NCI-H1436 (cell line): ENCODE results near the gene ZNF597.
A peak's percentile ranks its signal among the peaks of the same experiment; 100 is the strongest.

Experiments used
- DNase-seq: peaks from one replicate; lab custom pipeline; 2025; lab: John Stamatoyannopoulos, UW

Gene ZNF597, protein sequence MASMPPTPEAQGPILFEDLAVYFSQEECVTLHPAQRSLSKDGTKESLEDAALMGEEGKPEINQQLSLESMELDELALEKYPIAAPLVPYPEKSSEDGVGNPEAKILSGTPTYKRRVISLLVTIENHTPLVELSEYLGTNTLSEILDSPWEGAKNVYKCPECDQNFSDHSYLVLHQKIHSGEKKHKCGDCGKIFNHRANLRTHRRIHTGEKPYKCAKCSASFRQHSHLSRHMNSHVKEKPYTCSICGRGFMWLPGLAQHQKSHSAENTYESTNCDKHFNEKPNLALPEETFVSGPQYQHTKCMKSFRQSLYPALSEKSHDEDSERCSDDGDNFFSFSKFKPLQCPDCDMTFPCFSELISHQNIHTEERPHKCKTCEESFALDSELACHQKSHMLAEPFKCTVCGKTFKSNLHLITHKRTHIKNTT

DNA sequence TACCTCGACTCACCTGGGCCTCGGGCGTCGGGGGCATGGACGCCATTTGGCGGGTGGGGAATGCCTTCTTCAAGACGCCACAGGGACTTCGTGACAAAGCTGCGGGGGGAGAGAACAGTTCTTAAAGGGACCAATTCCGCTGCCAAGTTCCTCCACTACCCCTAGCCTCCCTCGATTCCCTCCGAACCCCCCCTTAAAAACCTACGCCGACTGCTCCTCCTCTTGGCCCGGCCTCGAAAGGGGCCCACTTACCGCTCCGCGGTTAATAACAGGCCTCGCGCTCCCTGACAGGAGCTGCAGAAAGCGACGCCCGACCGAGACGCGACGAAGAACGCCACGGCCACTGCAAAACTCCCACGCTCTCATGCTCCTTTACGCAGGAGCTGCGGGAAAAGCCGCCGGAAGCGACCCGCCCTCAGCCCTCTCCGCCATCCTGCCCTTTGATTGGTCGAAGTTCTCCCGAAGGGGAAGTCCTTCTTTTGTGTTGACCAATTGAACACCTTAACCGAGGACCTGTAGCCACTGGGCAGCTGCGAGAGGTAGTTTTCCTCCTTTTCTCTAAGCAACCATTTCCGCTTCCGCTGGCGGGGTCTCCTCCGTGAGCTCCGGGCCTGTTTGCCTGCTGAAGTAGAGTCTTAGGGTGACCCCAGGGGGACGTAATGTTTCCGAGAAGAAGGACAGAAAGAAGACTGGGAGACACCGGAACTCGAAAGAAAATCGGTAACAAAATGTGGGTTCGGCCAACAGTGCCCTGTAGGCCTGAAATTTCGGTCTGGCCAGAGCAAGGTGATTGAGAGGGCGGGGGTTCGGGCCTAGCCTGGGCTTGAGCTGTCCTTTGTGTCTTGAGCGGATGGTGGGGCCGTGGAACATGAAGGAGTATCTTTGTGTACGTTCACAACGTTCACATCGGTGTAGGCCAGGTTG lies at the start of gene ZNF597, which contains the start of gene NAA60:
ZNF597 (minus strand) TSS at position 397 of the 924 bp plus-strand sequence; CDS start at position 46, 351 bp downstream.
NAA60 (plus strand) TSS at position 573 of the 924 bp plus-strand sequence. CDS start 32,548 bp downstream, outside the sequence.
- peak; percentile 87 for DNase-seq

DNA sequence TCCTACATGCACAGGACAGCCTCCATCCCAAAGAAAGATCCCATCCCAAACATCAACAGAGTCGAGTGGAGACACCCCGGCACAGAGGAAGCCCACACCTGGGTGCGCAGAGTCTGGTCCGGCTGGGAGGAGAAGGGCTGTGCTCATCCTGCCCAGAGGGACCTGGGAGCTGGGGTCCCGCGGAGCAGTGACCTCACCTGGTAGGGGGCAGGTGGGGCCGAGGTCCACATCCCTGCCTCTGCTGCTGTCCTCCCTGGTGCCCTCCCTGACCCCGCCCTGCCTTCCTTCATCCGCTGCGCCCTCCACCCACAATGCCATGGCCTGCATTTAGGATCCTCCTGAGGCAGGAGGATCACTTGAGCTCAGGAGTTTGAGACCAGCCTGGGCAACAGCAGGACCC lies 49.1 kb upstream of the ZNF597 start:
- no peak for DNase-seq

DNA sequence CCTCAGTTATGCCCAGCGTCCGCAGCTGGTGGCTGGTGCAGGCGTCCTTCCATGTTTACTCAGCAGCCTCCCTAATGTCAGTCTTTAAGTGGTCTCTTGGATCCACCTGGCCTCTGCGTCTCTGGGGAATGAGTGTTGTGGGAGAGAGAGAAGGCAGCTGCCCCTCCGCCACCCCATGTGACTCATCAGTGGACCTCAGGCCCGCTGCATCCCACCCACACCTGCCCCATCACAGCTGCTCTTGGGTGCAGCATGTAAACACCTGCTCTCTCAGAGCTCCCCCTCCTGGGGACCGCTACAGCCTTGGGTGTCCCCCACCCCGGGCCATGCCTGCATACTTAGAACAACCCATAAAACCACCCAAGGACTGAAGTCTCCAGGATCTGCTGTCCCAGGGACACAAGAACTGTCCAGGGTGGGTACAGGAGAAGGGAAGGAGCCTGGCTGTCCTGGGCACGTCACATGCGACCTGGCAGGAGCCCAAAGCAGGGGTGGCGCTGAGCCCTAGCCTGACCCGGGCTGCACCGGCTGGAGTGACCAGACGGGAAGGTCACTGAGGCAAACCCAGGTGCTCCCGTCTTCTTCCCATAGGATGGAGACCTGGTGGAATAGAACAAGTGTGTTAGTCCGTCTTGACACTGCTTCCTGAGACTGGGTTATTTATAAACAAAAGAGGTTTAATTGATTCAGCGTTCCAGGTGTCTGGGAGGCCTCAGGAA lies 47.8 kb upstream of the ZNF597 start:
- peak; percentile 54 for DNase-seq

DNA sequence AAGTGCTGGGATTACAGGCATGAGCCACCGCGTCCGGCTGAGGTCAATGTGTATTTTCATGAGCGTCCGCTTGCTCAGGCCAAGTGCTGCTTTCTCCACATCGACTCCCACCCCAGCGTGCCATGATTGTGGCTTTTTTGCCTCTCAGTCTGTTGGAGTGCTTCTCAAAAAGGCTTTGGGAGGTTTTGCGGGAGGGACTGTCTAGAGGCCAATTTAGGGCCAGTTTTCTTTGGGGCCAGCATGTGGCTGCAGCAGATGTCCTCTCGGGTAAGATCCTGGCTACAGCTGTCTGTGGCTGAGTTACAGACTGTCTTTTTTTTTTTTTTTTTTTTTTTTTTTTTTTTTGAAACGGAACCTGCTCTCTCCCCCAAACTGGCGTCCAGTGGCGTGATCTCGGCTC lies 45.5 kb upstream of the ZNF597 start:
- no peak for DNase-seq

DNA sequence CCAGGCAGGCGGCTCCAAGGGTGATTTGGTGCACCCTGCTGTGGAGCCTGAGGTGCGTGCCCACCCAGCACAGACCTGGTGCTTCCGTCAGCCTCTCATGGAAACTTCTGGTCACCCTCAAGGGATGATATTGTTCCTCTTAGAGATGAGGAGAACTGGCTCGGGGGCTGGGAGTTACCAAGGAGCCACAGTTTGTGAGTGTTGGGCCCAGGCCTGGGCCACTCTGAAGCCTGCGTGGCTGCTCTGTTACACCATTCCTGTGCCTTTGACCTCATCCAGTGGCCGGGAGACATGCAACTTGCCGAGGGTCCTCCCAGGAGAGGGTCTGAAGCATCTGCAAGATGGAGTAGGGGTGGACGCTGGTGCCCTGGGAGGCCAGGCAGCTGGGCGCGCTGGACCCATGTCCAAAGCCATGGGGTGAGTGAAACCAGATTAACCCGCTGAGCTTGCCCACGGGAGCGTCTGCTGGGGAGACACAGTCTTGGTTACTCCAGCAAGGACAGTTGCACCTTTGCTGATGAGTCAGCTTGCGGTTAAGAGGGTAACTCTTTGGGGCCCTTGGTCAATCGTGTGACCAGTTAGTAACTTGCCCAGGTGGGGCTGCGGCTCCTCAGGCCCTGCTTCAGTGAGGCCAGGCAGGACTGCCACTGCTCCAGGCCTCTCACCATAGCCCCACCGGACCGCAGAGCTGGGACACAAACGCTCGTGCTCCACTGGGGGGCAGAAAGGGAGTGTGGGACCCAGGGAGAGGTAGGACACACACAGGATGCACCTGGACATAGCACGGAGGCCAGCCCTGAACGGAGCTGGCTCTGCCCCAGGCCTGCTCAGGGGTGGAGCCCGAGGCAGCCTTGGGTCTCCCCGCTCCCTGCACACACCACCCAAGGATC lies 44.5 kb upstream of the ZNF597 start:
- no peak for DNase-seq

DNA sequence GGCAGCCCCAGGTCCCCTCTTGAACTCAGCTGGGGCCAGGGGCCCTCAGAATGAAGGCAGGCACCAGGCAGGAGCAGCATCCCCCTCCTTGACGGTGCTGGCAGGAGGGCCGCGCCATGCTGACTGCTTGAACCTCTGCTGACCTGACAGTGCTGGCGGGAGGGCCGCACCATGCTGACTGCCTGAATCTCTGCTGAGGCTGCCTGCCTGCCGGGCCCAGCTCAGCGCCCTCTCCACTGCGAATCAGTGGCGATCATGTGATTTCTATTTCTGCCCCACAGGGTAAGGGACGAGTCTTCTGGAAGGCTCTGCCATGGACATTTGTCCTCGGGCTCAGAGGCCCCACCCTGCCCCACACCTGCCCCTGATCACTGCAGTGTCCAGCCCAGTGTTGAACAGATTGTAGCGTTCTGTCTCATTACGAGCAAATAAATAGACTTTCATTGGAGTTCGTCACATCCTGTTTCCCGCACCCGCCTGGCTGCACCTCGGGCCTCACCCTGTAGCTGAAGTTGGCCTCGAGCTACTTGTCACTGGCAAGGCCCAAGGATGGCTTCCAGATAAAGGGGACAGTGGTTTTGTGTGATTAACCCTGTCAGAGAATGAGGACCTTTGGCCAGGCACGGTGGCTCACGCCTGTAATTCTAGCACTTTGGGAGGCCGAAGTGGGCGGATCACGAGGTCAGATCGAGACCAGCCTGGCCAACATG lies 43.4 kb upstream of the ZNF597 start:
- no peak for DNase-seq

DNA sequence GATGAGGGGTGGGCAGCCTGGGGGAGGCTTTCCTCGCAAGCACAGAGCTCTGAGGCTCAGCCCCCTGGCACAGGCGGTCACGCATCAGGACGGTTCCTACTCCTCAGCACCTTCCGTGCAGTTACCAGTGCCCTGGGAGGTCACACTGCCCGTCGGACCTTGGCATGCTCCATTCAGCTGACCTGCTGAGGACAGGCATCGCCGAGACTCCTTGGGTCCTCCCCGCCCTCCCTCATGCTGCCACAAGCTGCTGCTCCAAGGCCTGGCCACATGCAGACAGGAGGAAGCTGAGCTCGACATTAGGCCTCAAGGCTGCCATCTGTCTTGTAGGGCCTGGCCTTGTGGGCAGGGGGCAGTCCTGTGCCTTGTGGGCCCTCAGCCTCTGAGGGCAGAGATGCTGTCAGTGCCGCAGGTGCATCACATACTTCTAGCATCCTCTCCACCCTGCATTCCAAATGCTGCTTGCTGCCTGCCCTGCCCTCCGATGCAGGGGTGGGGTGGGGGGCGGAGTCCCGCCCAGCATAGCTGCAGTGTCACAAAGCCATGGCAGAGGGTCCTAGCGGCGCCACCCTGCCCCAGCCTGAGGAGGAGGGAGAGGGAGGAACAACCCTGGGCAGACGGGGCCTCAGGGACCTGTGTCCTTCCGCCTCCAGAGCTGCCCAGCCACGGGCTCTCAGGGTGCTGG lies 42.7 kb upstream of the ZNF597 start:
- no peak for DNase-seq

DNA sequence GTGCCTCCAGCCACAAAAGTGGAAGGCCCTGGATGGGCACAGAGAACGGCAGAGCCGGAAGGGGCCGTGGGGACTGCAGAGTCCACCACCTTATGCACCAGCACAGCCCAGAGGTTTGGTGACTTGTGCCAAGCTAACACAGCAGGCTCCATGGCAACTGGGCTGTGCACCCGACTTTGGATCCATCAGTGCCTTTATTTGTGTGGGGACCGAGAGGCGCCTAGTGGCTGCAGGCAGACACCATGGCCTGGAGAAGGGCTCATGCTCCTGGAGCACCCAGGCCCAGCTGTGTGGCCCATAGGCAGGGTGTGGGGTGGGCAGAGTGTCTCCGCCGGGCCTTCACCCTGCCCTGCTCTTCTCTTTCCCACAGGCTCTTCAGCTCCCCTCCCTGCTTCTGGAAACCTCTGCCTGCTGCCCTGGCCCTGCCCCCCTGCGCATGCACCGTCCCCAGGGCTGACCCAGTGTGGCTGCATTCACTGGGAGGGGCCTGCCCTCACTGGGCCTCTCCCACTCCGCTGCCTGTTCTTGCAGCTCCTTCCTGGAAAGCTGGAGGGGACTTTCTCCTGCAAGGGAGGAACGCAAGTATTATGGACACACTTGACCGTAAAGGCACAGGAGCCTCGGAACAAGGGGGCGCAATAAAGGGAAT lies 41.9 kb upstream of the ZNF597 start:
- no peak for DNase-seq

DNA sequence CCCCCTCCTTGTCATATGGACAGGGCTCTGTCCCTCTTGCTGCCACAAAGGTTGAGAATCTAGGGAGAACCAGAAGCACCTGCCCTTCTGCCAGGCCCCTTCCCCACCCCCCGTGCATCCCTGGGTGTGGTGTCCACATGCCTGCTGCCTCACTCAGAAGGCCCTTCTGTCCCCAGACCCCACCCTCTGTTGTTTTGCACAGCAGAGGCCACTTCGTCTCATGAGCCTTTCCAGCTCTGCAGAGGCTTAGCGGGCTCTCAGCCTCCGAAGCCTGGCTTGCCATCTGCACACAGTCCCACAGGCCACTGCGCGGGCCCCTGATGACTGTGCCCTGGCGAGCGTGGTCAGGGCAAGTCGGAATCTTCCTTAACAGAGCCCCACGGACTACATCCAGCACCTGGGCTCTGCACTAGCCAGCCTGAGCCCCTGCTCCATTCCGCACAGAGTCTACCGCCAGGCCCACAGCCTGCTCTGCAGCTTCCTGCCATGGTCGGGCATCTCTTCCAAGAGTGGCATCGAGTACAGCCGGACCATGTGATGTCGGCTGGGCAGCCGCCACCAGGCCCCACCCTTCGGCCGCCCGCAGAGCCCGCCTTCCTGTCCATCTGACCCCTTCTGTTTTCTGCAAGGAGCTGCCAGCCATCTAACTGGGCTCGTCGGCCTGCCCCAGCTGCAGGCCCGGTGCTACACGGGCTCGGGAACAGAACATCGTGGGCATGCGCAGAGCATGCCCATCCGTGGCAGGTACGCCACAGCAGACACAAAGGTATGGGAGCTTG lies 41.2 kb upstream of the ZNF597 start:
- DNase-seq = no peak

DNA sequence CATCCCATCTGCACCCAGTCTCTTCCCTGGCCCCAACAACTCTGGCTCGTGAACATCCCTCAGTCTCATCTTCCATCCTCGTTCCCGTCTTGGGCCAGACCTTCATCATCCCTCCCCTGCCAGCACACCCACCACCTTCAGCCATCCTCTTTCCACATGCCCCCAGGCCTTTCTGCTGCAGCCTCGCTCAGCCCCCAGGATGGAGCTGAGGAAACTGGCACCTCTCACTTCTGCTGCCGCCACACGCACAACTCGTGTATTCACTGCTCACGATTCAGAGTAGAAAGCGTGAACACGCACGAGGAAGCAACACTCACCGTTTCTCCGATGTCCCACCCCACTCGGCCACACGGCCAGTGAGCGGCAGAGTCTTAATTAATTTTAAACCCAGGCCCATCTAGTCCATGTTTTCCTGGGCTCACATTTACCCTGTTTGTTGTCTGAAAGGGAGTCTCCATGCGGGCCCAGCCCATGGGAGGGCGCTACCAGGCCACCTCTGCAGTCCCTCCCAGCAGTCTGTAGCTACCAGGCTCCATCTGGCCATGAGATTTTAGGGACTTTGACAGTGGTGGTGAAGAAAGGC lies 39.4 kb upstream of the ZNF597 start:
- DNase-seq = no peak

DNA sequence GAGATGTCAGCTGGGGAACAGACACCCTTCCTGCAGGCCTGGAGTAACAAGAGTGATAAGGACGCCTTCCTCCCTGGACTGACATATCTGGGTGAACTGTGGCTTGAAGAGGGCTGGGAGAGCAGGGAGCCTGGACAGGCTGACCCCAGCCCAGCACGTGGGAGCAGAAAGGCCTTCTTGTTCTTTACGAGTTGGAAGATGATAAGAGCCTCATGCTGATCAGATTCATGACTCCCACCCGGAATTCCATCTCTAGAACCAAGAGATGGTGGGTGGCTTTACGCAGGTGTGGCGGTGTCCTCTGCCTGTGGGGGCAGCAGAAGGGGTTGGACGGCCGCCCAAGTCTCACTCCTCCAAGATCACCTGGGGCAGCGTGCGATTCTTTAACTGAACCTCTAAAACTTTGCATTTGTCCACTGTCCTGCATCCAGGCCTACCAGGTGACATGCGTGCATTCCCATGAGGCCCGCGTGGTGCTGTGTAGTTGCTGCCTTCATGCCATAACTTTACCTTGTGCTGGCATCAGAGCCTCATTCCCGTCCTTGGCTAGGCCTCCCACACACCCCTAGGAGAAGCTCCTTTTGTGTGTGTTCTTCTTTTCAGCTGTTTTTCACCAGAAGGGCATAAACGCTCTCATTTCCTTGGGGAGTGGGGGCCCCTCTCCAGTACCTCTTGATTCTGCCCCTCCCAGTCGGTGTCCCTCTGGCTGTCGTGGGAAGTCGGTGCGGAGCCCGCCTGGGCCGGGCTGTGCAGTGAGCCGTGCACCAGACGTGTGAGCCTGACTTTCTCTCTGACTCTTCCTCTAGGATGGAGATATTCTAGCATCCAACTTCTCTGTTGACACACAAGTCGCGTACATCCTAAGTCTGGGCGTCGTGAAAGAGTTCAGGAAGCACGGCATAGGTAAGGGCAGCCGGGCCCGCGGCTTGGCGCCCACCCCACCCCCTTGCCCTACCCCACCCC lies 38.7 kb upstream of the ZNF597 start:
- DNase-seq = no peak

DNA sequence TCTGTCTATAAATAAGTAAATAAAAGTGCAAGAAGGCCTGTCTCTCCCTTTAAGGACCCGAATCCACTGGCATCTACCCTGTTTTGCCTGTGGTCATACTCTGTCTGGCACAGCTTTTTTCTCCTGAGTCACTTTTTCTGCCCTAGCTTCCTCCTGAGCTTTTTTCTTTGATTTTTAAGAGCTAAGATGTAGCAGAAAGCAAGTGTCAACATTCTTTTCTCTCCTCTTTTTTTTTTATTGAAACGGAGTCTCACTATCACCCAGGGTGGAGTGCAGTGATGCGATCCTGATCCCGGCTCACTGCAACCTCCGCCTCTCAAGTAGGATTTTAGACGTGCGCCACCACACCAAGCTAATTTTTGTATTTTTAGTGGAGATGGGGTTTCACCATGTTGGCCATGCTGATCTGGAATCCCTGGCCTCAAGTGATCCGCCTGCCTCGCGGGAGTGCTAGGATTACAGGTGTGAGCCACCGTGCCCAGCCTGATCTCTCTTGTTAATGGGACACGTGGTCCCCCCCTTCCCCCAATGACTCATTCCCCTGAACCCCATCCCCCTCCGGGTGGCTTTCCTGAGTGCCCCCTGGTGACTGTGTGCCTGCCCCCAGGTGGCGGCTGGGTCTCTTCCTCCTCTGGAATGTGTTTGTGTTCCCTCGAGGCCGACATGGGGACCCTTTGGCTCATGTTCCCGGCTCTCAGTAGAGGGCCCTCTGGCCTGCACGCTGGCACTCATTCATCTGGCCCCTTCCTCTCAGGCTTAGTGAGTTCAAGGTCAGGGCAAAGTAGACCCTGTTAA lies 37.8 kb upstream of the ZNF597 start:
- no peak for DNase-seq

DNA sequence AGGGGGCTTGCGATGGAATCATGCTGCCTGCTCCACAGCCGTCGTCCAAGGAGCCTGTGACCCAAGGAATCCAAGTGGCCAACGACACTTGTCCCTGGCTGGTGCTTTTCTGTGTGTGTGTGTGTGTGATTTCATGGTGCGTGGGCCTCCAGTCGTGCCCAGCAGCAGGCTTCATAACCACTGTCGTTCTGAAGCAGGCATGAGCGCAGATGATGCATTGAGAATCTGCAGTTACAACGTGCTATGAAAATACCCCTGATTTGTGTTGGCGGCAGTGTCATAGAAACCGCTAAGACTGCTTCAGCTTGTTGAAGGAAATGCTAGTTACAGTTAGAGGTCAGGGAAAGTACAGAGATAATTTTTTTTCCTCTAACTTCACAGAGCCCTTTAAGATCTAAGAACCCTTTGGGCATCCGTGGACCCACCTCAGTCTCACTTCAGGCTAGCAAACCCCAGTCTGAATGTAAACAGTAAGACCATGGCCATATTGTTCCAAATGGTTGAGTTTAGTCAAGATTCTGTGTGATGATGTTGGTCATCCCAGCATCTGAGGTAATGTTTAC lies 36.4 kb upstream of the ZNF597 start:
- no peak for DNase-seq

DNA sequence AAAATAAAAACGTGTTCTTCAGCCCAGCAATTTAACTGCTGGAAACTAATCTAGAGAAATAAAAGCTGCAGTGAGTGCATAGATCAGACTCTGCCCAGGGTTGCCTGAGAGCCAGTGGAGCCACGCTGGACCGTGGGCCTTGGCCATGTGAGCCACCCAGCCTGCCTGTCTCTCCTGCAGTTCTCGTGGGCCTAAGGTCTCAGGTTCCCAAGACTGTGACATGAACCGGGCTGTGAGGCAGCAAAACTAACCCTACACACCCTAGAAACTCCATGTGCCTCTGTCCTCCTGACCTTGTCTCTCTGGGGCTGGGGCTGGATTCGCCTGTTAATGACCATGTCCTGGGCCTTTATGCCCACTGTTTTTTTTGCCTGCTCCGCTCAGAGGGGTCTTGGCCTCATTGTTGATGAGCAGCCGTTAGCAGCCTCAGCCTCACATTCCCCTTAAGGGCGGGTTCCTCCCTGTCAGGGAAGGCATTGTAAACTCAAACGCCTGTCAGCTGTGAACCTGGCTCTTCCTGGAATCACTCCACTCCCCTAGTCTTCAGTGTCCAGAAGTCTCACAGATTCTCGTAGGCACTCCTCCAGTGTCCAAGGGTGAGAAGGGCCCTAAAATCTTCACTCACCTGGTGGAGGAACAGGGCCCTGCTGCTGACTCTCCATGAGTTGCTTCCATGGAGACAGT lies 35.1 kb upstream of the ZNF597 start:
- no peak for DNase-seq

DNA sequence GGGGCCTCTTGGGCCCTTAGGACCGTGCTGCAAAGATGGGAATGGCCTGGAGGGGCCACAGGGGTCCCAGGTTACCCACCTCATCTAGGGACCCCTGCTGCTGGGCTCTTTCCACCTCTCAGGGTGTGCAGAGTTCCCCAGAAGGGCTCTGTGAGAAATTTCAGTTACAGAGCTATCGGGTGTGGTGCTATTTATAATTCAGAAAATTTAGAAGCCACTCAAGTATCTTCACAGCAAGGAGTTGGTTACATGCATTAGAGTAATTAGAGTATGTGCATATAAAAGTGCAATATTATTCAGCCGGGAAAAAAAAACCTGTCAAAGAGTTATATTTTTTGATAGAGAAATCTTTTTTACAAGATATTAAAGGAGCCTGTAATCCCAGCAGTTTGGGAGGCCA lies 33.1 kb upstream of the ZNF597 start:
- no peak for DNase-seq
